Progenitor cell of endocrine pancreas (in vitro differentiated cells): ENCODE data around the gene RAD1. TPM values are rescaled to one million over a fixed set of nuclear protein-coding genes. Genes with fewer than 3 reads are reported as not detected.

Source experiments
- DNase-seq: peaks from one replicate; pipeline ENCODE4 v3.0.0; 2021; ENCODE audit warnings: low spot score; ENCODE audit not compliant: unreplicated experiment
- H3K27ac Mint-ChIP-seq: 2 replicates; pipeline ENCODE4 v1.8.0; 2021; ENCODE audit warnings: mild to moderate bottlenecking, moderate library complexity, mixed read lengths
- H3K27me3 Mint-ChIP-seq: 2 replicates; pipeline ENCODE4 v1.8.0; 2021; ENCODE audit warnings: mixed read lengths
- H3K36me3 Mint-ChIP-seq: 2 replicates; pipeline ENCODE4 v1.8.0; 2022; ENCODE audit warnings: mixed read lengths; ENCODE audit not compliant: insufficient read depth
- H3K4me1 Mint-ChIP-seq: 2 replicates; pipeline ENCODE4 v1.8.0; 2021; ENCODE audit warnings: low read depth, mixed read lengths
- H3K4me3 Mint-ChIP-seq: 2 replicates; pipeline ENCODE4 v1.8.0; 2021; ENCODE audit warnings: low read depth, mild to moderate bottlenecking, moderate library complexity, mixed read lengths
- H3K9me3 Mint-ChIP-seq: 2 replicates; pipeline ENCODE4 v1.8.0; 2021; ENCODE audit warnings: low read depth, mixed read lengths
- total RNA-seq: library from RNA; stranded (reverse); gene quantifications from 2 replicates; pipeline ENCODE4 v1.2.1, GENCODE V29; 2021
- TF ChIP-seq, protein P1 (sequence below): fragments of 200-600 bp; sonication (generic); IDR thresholded peaks from one replicate; pipeline ENCODE4 v1.5.0; 2021; ENCODE audit warnings: antibody characterized with exemption, mild to moderate bottlenecking; ENCODE audit not compliant: unreplicated experiment

RAD1 gene
- total RNA-seq, 1 donor from 2014 or later = 32.4 TPM

DNA sequence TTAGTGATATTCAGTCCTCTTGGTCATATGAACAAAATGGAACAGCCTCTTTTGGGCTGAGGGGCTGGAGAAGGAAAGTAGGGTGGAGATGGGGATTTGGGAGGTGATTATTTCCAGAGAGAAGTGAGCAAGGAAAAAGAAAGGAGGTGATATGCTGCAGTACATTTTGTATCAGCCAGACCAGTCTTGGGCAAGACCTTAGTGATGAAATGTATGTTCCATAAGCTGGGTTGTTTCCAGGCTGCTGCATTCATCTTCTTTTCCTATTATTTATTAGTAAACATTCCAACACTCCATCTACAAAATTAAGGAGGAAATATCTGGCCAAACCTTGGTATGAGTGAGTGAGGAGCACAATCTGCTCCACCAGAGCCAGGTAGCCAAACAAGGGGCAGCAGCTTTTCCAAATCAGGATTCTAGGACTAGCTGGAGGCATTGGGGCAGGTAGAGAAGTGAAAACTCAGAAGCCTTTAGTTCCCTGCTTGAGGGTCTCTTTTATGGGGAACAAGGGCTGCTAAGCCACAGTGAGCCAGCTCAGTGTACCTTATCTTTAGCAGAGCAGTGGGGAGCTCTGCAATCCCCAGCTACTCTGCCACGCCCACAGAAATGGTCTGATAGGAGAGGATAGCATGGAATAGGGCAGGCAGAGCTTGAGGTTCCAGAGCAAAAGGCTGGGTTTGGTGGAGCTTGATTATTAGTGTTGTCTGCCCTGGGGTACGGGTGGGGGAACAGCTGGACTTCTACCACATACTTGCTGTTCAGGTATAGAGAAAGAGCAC is 19.5 kb downstream of the RAD1 start:
- TF ChIP-seq, protein P1, sequence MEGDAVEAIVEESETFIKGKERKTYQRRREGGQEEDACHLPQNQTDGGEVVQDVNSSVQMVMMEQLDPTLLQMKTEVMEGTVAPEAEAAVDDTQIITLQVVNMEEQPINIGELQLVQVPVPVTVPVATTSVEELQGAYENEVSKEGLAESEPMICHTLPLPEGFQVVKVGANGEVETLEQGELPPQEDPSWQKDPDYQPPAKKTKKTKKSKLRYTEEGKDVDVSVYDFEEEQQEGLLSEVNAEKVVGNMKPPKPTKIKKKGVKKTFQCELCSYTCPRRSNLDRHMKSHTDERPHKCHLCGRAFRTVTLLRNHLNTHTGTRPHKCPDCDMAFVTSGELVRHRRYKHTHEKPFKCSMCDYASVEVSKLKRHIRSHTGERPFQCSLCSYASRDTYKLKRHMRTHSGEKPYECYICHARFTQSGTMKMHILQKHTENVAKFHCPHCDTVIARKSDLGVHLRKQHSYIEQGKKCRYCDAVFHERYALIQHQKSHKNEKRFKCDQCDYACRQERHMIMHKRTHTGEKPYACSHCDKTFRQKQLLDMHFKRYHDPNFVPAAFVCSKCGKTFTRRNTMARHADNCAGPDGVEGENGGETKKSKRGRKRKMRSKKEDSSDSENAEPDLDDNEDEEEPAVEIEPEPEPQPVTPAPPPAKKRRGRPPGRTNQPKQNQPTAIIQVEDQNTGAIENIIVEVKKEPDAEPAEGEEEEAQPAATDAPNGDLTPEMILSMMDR = no peak
- peaks cover 3% of the 10 kb centered on the region for H3K4me1 Mint-ChIP-seq
- no peaks in the 10 kb centered on the region for H3K27me3 Mint-ChIP-seq
- H3K4me3 Mint-ChIP-seq = no peak overlapping the region
- H3K36me3 Mint-ChIP-seq = no peaks in the 10 kb centered on the region
- no peaks in the 10 kb centered on the region for H3K9me3 Mint-ChIP-seq
- no peak overlapping the region for H3K27ac Mint-ChIP-seq
- DNase-seq = no peak

DNA sequence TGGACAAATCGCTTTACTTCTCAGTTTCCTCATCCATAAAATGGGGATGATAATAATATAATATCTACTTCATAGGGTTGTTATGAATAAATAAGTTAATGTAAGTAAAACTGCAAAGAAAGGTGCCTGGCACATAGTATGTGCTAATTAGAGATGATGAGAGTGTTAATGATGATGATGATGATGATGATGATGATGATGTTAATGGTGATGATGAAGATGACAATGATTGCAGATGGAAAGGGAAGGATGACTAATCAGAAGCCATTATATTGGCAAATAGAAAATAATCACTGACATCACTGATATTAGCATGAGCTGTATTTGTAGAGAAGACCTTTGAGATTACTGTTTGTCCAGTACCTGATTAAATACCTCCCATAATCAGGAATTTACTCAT is 20.6 kb downstream of the RAD1 start:
- Mint-ChIP-seq H3K4me1 (peaks cover 3% of the 10 kb centered on the region), H3K36me3 (no peaks in the 10 kb centered on the region), H3K27ac (no peak overlapping the region), H3K4me3 (no peak overlapping the region), H3K9me3 (no peaks in the 10 kb centered on the region), H3K27me3 (no peaks in the 10 kb centered on the region)
- TF ChIP-seq, protein P1 = no peak
- DNase-seq = no peak

DNA sequence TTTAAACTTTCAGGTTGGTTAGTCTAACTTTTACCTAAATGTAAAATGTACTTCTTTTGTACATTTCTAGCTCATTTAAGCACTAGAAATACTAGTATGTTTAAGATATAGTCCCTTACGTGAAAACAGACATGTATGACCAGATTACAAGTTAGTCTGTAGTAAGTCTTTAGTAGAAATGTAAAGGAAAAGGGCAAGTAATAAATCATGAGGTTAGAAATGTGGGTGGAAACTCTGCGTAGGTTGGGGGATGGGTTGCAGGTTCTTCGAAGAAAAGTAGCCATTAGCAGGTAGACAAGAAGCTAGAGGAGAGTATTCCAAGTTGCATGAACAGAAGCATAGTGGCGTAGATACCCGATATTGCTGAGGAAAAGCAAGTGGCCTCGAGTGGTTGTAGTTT is 22.9 kb downstream of the RAD1 start:
- H3K27me3 Mint-ChIP-seq = no peaks in the 10 kb centered on the region
- H3K36me3 Mint-ChIP-seq = no peaks in the 10 kb centered on the region
- H3K4me1 Mint-ChIP-seq = peaks cover 4% of the 10 kb centered on the region
- no peaks in the 10 kb centered on the region for H3K9me3 Mint-ChIP-seq
- TF ChIP-seq, protein P1 = no peak
- DNase-seq = no peak
- H3K27ac Mint-ChIP-seq = no peak overlapping the region
- no peak overlapping the region for H3K4me3 Mint-ChIP-seq

DNA sequence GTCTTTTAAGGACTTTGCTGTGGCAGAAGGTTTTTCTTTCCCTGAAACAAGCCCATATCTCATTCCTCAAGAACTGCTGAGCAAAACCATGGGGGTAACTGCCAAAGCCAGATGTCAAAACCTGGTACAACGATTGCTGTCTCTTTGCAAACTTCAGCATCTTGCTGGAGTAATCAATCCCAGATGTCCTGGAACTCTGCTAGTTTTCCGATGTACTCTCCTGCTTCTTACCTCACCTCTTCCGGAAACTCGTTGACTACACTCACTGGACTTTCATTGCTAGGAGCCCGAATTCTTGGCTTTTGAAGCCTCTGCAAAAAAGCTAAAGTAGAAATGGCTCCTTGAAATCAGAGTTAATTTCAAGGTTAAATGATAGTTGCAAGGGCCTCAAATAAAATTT is 23.3 kb downstream of the RAD1 start:
- Mint-ChIP-seq H3K4me3 (no peak overlapping the region), H3K4me1 (peaks cover 4% of the 10 kb centered on the region), H3K9me3 (no peaks in the 10 kb centered on the region), H3K36me3 (no peaks in the 10 kb centered on the region), H3K27me3 (peaks cover 2% of the 10 kb centered on the region), H3K27ac (no peak overlapping the region)
- DNase-seq = no peak
- TF ChIP-seq, protein P1 = no peak

DNA sequence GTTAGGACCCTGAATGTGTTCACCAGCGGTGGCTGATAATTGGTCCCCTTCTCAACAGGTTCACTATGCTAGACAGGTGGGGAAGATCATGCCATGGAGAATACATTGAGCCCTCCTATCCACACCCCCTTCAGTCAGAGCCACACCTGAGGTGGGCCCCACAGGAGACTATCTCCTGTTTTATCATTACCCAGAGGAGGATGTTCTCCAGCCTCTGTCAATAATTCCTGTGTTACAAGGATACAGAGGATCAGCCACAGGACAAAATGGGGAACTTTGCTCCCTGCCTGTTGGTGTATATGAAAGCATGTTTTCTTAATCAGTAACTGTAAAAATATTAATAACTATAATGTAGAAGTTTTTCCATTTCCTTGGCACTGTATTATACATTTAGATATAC is 25.9 kb downstream of the RAD1 start:
- H3K9me3 Mint-ChIP-seq = no peaks in the 10 kb centered on the region
- no peak overlapping the region for H3K27ac Mint-ChIP-seq
- no peak for DNase-seq
- H3K27me3 Mint-ChIP-seq = peaks cover 3% of the 10 kb centered on the region
- H3K4me3 Mint-ChIP-seq = no peak overlapping the region
- H3K4me1 Mint-ChIP-seq = peaks cover 2% of the 10 kb centered on the region
- H3K36me3 Mint-ChIP-seq = no peaks in the 10 kb centered on the region
- TF ChIP-seq, protein P1 = no peak
